ENCODE data around the gene UNC5A.

Gene UNC5A

GRCh38 chr5:176778921-176779465 lies 31.4 kb upstream of the UNC5A start:
- no peak for ATAC-seq
- TF ChIP-seq ZNF8 (CRISPR knock-in tag; IDR thresholded peaks at IDR 0.05) = no peak
- no peak for TF ChIP-seq CSDC2 (CRISPR knock-in tag; IDR thresholded peaks at IDR 0.05)
- no peak for TF ChIP-seq ZNF70 (CRISPR knock-in tag; IDR thresholded peaks at IDR 0.05)
- TF ChIP-seq ISL1 (CRISPR knock-in tag; IDR thresholded peaks at IDR 0.05) = no peak
- no peak for TF ChIP-seq POU6F1 (CRISPR knock-in tag; IDR thresholded peaks at IDR 0.05; ENCODE audit: borderline replicate concordance, low read depth)
- TF ChIP-seq ARNTL (CRISPR knock-in tag; IDR thresholded peaks at IDR 0.05; ENCODE audit: borderline replicate concordance, low read depth) = no peak
- TF ChIP-seq TSHZ2 (CRISPR knock-in tag; IDR thresholded peaks at IDR 0.05) = no peak
- no peak for TF ChIP-seq ZNF565 (CRISPR knock-in tag; conservative IDR thresholded peaks at IDR 0.05; ENCODE audit: low read depth)
- TF ChIP-seq RARB (CRISPR knock-in tag; IDR thresholded peaks at IDR 0.05) = no peak
- no peak for TF ChIP-seq ZFP3 (CRISPR knock-in tag; IDR thresholded peaks at IDR 0.05)
- no peak for TF ChIP-seq OSR1 (CRISPR knock-in tag; IDR thresholded peaks at IDR 0.05)
- no peak for TF ChIP-seq CREB5 (CRISPR knock-in tag; IDR thresholded peaks at IDR 0.05; ENCODE audit: low read depth)
- no peak for TF ChIP-seq PATZ1 (CRISPR knock-in tag; IDR thresholded peaks at IDR 0.05; ENCODE audit: borderline replicate concordance)
- no peak for TF ChIP-seq ZFP30 (CRISPR knock-in tag; IDR thresholded peaks at IDR 0.05)

GRCh38 chr5:176779537-176779936 lies 30.8 kb upstream of the UNC5A start:
- ATAC-seq = no peak
- TF ChIP-seq SNAI2 (CRISPR knock-in tag; IDR thresholded peaks at IDR 0.05) (no peak), ISL1 (CRISPR knock-in tag; IDR thresholded peaks at IDR 0.05) (no peak), CSDC2 (CRISPR knock-in tag; IDR thresholded peaks at IDR 0.05) (no peak), TCF4 (CRISPR knock-in tag; IDR thresholded peaks at IDR 0.05; ENCODE audit: borderline replicate concordance) (no peak), GLIS3 (CRISPR knock-in tag; IDR thresholded peaks at IDR 0.05) (no peak), ZFP30 (CRISPR knock-in tag; IDR thresholded peaks at IDR 0.05) (no peak), CSRNP3 (CRISPR knock-in tag; IDR thresholded peaks at IDR 0.05) (no peak), BACH2 (CRISPR knock-in tag; IDR thresholded peaks at IDR 0.05; ENCODE audit: borderline replicate concordance) (no peak), ARNTL (CRISPR knock-in tag; IDR thresholded peaks at IDR 0.05; ENCODE audit: borderline replicate concordance, low read depth) (no peak), ZNF8 (CRISPR knock-in tag; IDR thresholded peaks at IDR 0.05) (no peak), PPARA (CRISPR knock-in tag; IDR thresholded peaks at IDR 0.05; ENCODE audit: borderline replicate concordance) (no peak), ESRRG (CRISPR knock-in tag; IDR thresholded peaks at IDR 0.05) (no peak), RARB (CRISPR knock-in tag; IDR thresholded peaks at IDR 0.05) (no peak), CREB5 (CRISPR knock-in tag; IDR thresholded peaks at IDR 0.05; ENCODE audit: low read depth) (no peak), TSHZ2 (CRISPR knock-in tag; IDR thresholded peaks at IDR 0.05) (no peak), ZNF565 (CRISPR knock-in tag; conservative IDR thresholded peaks at IDR 0.05; ENCODE audit: low read depth) (no peak), POU6F1 (CRISPR knock-in tag; IDR thresholded peaks at IDR 0.05; ENCODE audit: borderline replicate concordance, low read depth) (no peak), PATZ1 (CRISPR knock-in tag; IDR thresholded peaks at IDR 0.05; ENCODE audit: borderline replicate concordance) (no peak)

Measured in SK-N-SH treated with all-trans-retinoic acid at 6 μM for 48 hours (cell line).